ENCODE results near the gene TNIK.

GRCh38 chr3:171388527-171388926 is 71.7 kb downstream of the TNIK start:
- TF ChIP-seq POLR2A (IDR thresholded peaks at IDR 0.05; ENCODE audit: low read depth, low read length) (no peak), POLR2AphosphoS5 (IDR thresholded peaks at IDR 0.05; ENCODE audit: low read depth, low read length) (no peak)

Data from GM12892 (cell line).